HL-60 (cell line): Measurements from ENCODE around the gene FBXO48.

Source experiments
- DNase-seq, 2 experiments: peaks; one replicate each; pipeline ENCODE4 v3.0.0-alpha.2; 2010 to 2020; ENCODE audit warnings: low read depth in 1 of 2, low spot score in 1 of 2
- H3K27ac ChIP-seq: fragments of 250-450 bp; sonication (Bioruptor Pico); replicated peaks from 2 replicates; pipeline ENCODE4 v1.5.1; 2020; ENCODE audit warnings: mild to moderate bottlenecking, moderate library complexity
- H3K27me3 ChIP-seq: fragments of 250-450 bp; sonication (Bioruptor Pico); 2 replicates; pipeline ENCODE4 v1.5.1; 2021; ENCODE audit warnings: mild to moderate bottlenecking, moderate library complexity; ENCODE audit not compliant: insufficient read depth, poor library complexity, severe bottlenecking
- H3K4me3 ChIP-seq: replicated peaks from 2 replicates; pipeline ENCODE4 v1.5.1; 2011; ENCODE audit warnings: mild to moderate bottlenecking, control low read depth, low read length; ENCODE audit not compliant: insufficient read depth
- GABPA ChIP-seq: IDR thresholded peaks from 2 replicates; pipeline ENCODE4 v1.6.1; 2012; ENCODE audit warnings: low read depth
- POLR2AphosphoS5 ChIP-seq: IDR thresholded peaks from 2 replicates; pipeline ENCODE4 v1.6.1; 2012; ENCODE audit warnings: low read depth
- REST ChIP-seq: IDR thresholded peaks from 2 replicates; pipeline ENCODE4 v1.6.1; 2012; ENCODE audit warnings: low read depth; ENCODE audit not compliant: insufficient replicate concordance
- SPI1 ChIP-seq: IDR thresholded peaks from 2 replicates; pipeline ENCODE4 v1.6.1; 2012; ENCODE audit warnings: low read depth, mild to moderate bottlenecking, borderline replicate concordance
- TF ChIP-seq, protein P1 (sequence below): IDR thresholded peaks from one replicate; pipeline ENCODE4 v1.5.1; 2011; ENCODE audit warnings: low read length, control low read depth, inconsistent platforms; ENCODE audit not compliant: insufficient read depth

The FBXO48 gene

GRCh38 chr2:68501768-68502167, 34.7 kb upstream of the FBXO48 start:
- TF ChIP-seq POLR2AphosphoS5 (no peak), GABPA (no peak), SPI1 (no peak), REST (no peak)
- TF ChIP-seq, protein P1, sequence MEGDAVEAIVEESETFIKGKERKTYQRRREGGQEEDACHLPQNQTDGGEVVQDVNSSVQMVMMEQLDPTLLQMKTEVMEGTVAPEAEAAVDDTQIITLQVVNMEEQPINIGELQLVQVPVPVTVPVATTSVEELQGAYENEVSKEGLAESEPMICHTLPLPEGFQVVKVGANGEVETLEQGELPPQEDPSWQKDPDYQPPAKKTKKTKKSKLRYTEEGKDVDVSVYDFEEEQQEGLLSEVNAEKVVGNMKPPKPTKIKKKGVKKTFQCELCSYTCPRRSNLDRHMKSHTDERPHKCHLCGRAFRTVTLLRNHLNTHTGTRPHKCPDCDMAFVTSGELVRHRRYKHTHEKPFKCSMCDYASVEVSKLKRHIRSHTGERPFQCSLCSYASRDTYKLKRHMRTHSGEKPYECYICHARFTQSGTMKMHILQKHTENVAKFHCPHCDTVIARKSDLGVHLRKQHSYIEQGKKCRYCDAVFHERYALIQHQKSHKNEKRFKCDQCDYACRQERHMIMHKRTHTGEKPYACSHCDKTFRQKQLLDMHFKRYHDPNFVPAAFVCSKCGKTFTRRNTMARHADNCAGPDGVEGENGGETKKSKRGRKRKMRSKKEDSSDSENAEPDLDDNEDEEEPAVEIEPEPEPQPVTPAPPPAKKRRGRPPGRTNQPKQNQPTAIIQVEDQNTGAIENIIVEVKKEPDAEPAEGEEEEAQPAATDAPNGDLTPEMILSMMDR = no peak
- Histone ChIP-seq H3K27ac (no peak overlapping the region), H3K27me3 (no peaks in the 10 kb centered on the region), H3K4me3 (no peak overlapping the region)
- no peak for DNase-seq

DNA sequence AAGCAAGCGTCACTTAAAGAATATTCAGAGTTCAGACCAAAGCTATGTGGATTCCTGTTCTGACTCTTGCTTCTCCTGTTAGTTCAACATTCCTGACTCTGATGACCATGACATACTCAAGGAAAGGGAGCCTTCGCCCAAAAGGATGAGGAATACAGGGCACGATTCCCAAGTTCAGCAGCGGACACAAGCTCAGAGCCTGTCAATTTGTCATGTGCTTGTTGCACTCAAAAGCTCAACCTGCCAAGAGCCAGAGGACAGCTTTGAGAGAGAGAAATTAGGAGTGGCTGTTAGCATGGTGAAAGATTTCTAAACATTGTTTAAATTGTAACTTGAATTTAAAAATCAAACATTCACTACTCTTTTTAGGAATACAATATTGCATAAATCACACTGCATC, 33.6 kb upstream of the FBXO48 start:
- TF ChIP-seq SPI1 = no peak
- TF ChIP-seq, protein P1 = no peak
- no peak for TF ChIP-seq POLR2AphosphoS5
- no peak for TF ChIP-seq GABPA
- no peak for TF ChIP-seq REST

GRCh38 chr2:68499133-68499532, 32.0 kb upstream of the FBXO48 start:
- H3K4me3 ChIP-seq = no peak overlapping the region

More for the DNA sequence above, 33.6 kb upstream of the FBXO48 start:
- Histone ChIP-seq H3K27me3 (no peaks in the 10 kb centered on the region), H3K27ac (no peak overlapping the region), H3K4me3 (no peak overlapping the region)
- DNase-seq = no peak

More at GRCh38 chr2:68499133-68499532, 32.0 kb upstream of the FBXO48 start:
- no peak for DNase-seq
- TF ChIP-seq, protein P1 = no peak
- no peak for TF ChIP-seq REST
- no peak for TF ChIP-seq POLR2AphosphoS5
- no peak for TF ChIP-seq GABPA
- TF ChIP-seq SPI1 = no peak
- Histone ChIP-seq H3K27ac (no peak overlapping the region), H3K27me3 (no peaks in the 10 kb centered on the region)
